DOHH2 (cell line): ENCODE measurements around the gene ZNF205.

Experiments
- H3F3A ChIP-seq: fragments of 200-600 bp; sonication (generic), shearing (Covaris generic); 2 replicates; pipeline ENCODE4 v1.6.0; 2016; ENCODE audit warnings: antibody characterized with exemption, mild to moderate bottlenecking; ENCODE audit not compliant: control insufficient read depth, insufficient read depth
- H3K27ac ChIP-seq: fragments of 200-600 bp; sonication (generic); 2 replicates; pipeline ENCODE4 v1.5.1; 2014; ENCODE audit warnings: low read depth, mild to moderate bottlenecking, low read length, moderate library complexity
- H3K27me3 ChIP-seq: fragments of 200-600 bp; sonication (generic); 2 replicates; pipeline ENCODE4 v1.6.1; 2014; ENCODE audit warnings: mild to moderate bottlenecking, low read length, mixed read lengths; ENCODE audit not compliant: control insufficient read depth
- H3K36me3 ChIP-seq: fragments of 200-600 bp; sonication (generic); 2 replicates; pipeline ENCODE4 v1.6.1; 2014; ENCODE audit warnings: mild to moderate bottlenecking, low read length, moderate library complexity, mixed read lengths; ENCODE audit not compliant: control insufficient read depth
- H3K4me1 ChIP-seq: fragments of 200-600 bp; sonication (generic); 2 replicates; pipeline ENCODE4 v1.6.1; 2014; ENCODE audit warnings: mild to moderate bottlenecking, low read length, mixed read lengths; ENCODE audit not compliant: control insufficient read depth
- H3K4me2 ChIP-seq: fragments of 200-600 bp; sonication (generic); 2 replicates; pipeline ENCODE4 v1.6.0; 2014; ENCODE audit warnings: mild to moderate bottlenecking, low read length, moderate library complexity
- H3K4me3 ChIP-seq: fragments of 200-600 bp; sonication (generic); 2 replicates; pipeline ENCODE4 v1.5.1; 2014; ENCODE audit warnings: mild to moderate bottlenecking, low read length, mixed read lengths
- H3K79me2 ChIP-seq: fragments of 200-600 bp; sonication (generic); 2 replicates; pipeline ENCODE4 v1.6.1; 2014; ENCODE audit warnings: mild to moderate bottlenecking, low read length, mixed read lengths; ENCODE audit not compliant: control insufficient read depth
- H3K9me2 ChIP-seq: fragments of 200-600 bp; sonication (generic); replicated peaks from 2 replicates; pipeline ENCODE4 v1.6.1; 2014; ENCODE audit warnings: mild to moderate bottlenecking, low read length, mixed read lengths; ENCODE audit not compliant: control insufficient read depth
- H3K9me3 ChIP-seq: fragments of 200-600 bp; sonication (generic); 2 replicates; pipeline ENCODE4 v1.6.1; 2014; ENCODE audit warnings: antibody characterized with exemption, low read length, mixed read lengths; ENCODE audit not compliant: control insufficient read depth, insufficient read depth
- H4K20me1 ChIP-seq: fragments of 200-600 bp; sonication (generic); 2 replicates; pipeline ENCODE4 v1.6.0; 2014; ENCODE audit warnings: low read depth, mild to moderate bottlenecking, antibody characterized with exemption, low read length, moderate library complexity; ENCODE audit not compliant: control insufficient read depth, insufficient read depth
- EZH2phosphoT487 ChIP-seq: fragments of 200-600 bp; sonication (generic); IDR thresholded peaks from 2 replicates; pipeline ENCODE4 v1.6.1; 2017; ENCODE audit warnings: borderline replicate concordance, mild to moderate bottlenecking, antibody characterized with exemption, low read length, moderate library complexity, mixed read lengths
- TF ChIP-seq, protein P1 (sequence below): fragments of 200-600 bp; sonication (generic); IDR thresholded peaks from one replicate; pipeline ENCODE4 v1.5.1; 2014; ENCODE audit warnings: antibody characterized with exemption, mild to moderate bottlenecking, low read depth, low read length; ENCODE audit not compliant: poor library complexity, severe bottlenecking

The ZNF205 gene

DNA sequence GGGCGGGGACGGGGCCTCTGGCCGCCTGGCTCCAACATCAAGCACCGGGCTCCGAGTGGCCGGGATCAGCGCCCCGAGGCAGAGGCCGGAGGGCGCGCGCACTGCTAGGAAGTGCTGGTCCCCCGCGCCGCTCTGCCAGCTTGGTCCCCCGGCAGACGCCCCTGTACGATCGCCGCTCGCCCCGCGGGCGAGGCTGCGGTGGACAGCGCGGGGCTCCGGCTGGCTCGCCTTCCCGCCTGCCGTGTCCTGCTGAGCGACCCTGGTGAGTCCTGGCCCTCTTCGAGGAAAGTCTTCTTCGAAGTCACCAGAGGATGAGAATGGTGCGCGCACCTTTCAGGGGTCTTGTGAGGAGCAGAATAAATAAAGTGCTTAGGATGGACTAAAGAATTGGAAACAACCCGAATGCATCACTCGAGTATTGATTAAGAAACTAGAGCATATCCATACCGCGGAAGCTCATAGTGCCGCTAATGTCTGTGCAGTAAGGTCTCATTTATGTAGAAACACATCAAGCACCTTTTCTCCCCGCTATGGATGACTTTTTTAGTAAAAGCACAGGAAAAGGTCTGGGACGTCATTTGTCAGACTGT, 22.8 kb downstream of the ZNF205 start:
- H3F3A ChIP-seq: peaks cover under 1% of the 10 kb centered on the region; the same call in 1 of the 2 replicates
- no peaks in the 10 kb centered on the region for H3K9me3 ChIP-seq
- H3K79me2 ChIP-seq: peaks cover 43% of the 10 kb centered on the region
- no peaks in the 10 kb centered on the region for H3K27me3 ChIP-seq
- no peaks in the 10 kb centered on the region for H3K9me2 ChIP-seq
- peak overlapping the region; percentile 85 for H3K4me2 ChIP-seq
- peaks cover 12% of the 10 kb centered on the region for H3K36me3 ChIP-seq
- H3K4me3 ChIP-seq: peak overlapping the region; percentile 95
- H3K4me1 ChIP-seq: peaks cover 11% of the 10 kb centered on the region
- no peaks in the 10 kb centered on the region for H4K20me1 ChIP-seq
- H3K27ac ChIP-seq: 0 out of 2 replicates have a peak overlapping the region, but pooled peaks have one; percentile 13
- TF ChIP-seq, protein P1, sequence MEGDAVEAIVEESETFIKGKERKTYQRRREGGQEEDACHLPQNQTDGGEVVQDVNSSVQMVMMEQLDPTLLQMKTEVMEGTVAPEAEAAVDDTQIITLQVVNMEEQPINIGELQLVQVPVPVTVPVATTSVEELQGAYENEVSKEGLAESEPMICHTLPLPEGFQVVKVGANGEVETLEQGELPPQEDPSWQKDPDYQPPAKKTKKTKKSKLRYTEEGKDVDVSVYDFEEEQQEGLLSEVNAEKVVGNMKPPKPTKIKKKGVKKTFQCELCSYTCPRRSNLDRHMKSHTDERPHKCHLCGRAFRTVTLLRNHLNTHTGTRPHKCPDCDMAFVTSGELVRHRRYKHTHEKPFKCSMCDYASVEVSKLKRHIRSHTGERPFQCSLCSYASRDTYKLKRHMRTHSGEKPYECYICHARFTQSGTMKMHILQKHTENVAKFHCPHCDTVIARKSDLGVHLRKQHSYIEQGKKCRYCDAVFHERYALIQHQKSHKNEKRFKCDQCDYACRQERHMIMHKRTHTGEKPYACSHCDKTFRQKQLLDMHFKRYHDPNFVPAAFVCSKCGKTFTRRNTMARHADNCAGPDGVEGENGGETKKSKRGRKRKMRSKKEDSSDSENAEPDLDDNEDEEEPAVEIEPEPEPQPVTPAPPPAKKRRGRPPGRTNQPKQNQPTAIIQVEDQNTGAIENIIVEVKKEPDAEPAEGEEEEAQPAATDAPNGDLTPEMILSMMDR: no peak
- no peak for TF ChIP-seq EZH2phosphoT487

DNA sequence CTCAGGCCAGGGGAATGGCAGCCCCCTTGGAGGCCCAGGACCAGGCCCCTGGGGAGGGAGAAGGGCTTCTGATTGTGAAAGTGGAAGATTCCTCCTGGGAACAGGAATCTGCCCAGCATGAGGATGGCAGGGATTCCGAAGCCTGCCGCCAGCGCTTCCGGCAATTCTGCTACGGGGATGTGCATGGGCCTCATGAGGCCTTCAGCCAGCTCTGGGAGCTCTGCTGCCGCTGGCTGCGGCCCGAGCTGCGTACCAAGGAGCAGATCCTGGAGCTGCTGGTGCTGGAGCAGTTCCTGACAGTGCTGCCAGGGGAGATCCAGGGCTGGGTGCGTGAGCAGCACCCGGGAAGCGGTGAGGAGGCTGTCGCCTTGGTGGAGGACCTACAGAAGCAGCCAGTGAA, 24.9 kb downstream of the ZNF205 start:
- H3K27me3 ChIP-seq: no peaks in the 10 kb centered on the region
- no peak overlapping the region for H3K27ac ChIP-seq
- H3K4me2 ChIP-seq: no peak overlapping the region
- H3K36me3 ChIP-seq: peaks cover 7% of the 10 kb centered on the region
- no peaks in the 10 kb centered on the region for H4K20me1 ChIP-seq
- H3K4me3 ChIP-seq: no peak overlapping the region
- no peaks in the 10 kb centered on the region for H3K9me2 ChIP-seq
- TF ChIP-seq, protein P1: no peak
- TF ChIP-seq EZH2phosphoT487: no peak
- peaks cover 35% of the 10 kb centered on the region for H3K79me2 ChIP-seq
- H3K9me3 ChIP-seq: no peaks in the 10 kb centered on the region
- peaks cover 11% of the 10 kb centered on the region for H3K4me1 ChIP-seq
- H3F3A ChIP-seq: no peaks in the 10 kb centered on the region

DNA sequence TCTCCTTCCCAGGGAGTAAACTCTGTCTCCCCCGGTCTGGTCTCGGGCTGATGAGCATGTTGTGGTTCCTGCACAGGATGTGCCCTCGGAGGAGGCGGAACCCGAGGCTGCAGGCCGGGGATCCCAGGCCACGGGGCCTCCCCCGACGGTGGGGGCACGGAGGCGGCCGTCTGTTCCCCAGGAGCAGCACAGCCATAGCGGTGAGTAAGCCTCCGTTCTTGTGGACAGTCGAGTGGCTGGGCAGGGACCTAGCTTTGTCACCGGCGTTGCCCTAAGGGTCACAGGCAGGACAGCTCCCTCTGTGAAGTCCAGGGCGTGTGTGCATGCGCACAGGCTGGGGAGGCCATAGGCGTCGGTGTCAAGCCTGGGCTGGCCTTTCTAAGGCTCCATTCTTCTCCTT, 26.0 kb downstream of the ZNF205 start:
- Histone ChIP-seq H3K4me2 (no peak overlapping the region), H3F3A (no peaks in the 10 kb centered on the region), H4K20me1 (no peaks in the 10 kb centered on the region), H3K27ac (no peak overlapping the region), H3K9me2 (no peaks in the 10 kb centered on the region), H3K9me3 (no peaks in the 10 kb centered on the region), H3K4me3 (no peak overlapping the region), H3K4me1 (peaks cover 6% of the 10 kb centered on the region), H3K79me2 (peaks cover 24% of the 10 kb centered on the region), H3K36me3 (peaks cover 10% of the 10 kb centered on the region), H3K27me3 (no peaks in the 10 kb centered on the region)
- no peak for TF ChIP-seq EZH2phosphoT487
- TF ChIP-seq, protein P1: no peak
